HAP-1 (cell line): Measurements from ENCODE around the gene OR52N4.

Experiments used
- DNase-seq, 2 experiments: peaks; one replicate each; pipeline ENCODE4 v3.0.0-alpha.2; 2016 to 2020; ENCODE audit warnings: low spot score in 2 of 2
- H3K27me3 ChIP-seq: fragments of 250-450 bp; sonication (Bioruptor Pico); 2 replicates; pipeline ENCODE4 v1.5.1; 2020; ENCODE audit warnings: low read depth, mild to moderate bottlenecking, moderate library complexity
- H3K36me3 ChIP-seq: fragments of 250-450 bp; sonication (Bioruptor Pico); replicated peaks from 2 replicates; pipeline ENCODE4 v1.5.1; 2020; ENCODE audit warnings: mild to moderate bottlenecking
- H3K4me1 ChIP-seq: fragments of 250-450 bp; sonication (Bioruptor Pico); 2 replicates; pipeline ENCODE4 v1.5.1; 2020; ENCODE audit warnings: mild to moderate bottlenecking
- H3K4me3 ChIP-seq: fragments of 250-450 bp; sonication (Bioruptor Pico); 2 replicates; pipeline ENCODE4 v1.5.1; 2020; ENCODE audit warnings: mild to moderate bottlenecking, moderate library complexity
- H3K9me3 ChIP-seq: fragments of 250-450 bp; sonication (Bioruptor Pico); 2 replicates; pipeline ENCODE4 v1.5.1; 2020; ENCODE audit warnings: mild to moderate bottlenecking, moderate library complexity
- in situ Hi-C: fragments of 300-500 bp; cut with MboI; formaldehyde crosslinking; loops from 3 replicates; pipeline ENCODE4 v1.14.3; 2020; ENCODE audit warnings: low sequenced_read_pairs, inconsistent platforms, mixed read lengths

Gene OR52N4

GRCh38 chr11:5749836-5750235 is 4.2 kb upstream of the OR52N4 start:
- no peaks in the 10 kb centered on the region for H3K36me3 ChIP-seq
- in situ Hi-C loops: no loop called here
- DNase-seq: no peak

GRCh38 chr11:5767056-5767455 is 13.0 kb downstream of the OR52N4 start:
- in situ Hi-C loops: no loop called here
- H3K9me3 ChIP-seq: no peaks in the 10 kb centered on the region
- no peaks in the 10 kb centered on the region for H3K27me3 ChIP-seq
- H3K4me3 ChIP-seq: no peak overlapping the region
- H3K36me3 ChIP-seq: no peaks in the 10 kb centered on the region
- H3K4me1 ChIP-seq: no peaks in the 10 kb centered on the region
- DNase-seq: no peak

More at GRCh38 chr11:5749836-5750235, 4.2 kb upstream of the OR52N4 start:
- Histone ChIP-seq H3K4me3 (no peak overlapping the region), H3K27me3 (no peaks in the 10 kb centered on the region), H3K4me1 (no peaks in the 10 kb centered on the region), H3K9me3 (no peaks in the 10 kb centered on the region)

DNA sequence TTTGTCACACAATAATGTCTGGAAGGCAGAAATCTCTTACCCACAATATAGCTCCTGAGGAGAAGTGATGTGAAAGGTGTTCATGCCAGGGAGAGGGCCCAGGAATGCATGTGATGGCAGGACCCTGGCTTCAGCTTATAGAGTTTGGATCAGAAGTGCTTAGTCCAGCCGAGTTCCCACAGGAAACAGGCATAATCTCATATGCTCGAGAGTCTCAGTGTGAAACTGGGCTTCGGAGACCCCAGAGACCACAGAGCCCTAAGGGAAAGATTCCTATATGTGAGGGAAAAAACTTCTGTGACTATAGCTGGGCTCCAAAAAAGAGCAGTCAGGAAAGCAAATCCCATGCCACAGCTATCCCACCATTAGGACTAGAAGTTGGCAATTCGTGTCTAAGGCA is 29.2 kb downstream of the OR52N4 start, which contains the start of gene OR52N5:
TSS of gene OR52N5 (minus strand) at position 101 of the 400 bp plus-strand sequence. CDS start 4,721 bp downstream, outside the sequence.
- Histone ChIP-seq H3K9me3 (no peaks in the 10 kb centered on the region), H3K4me1 (no peaks in the 10 kb centered on the region), H3K36me3 (no peaks in the 10 kb centered on the region), H3K27me3 (no peaks in the 10 kb centered on the region), H3K4me3 (no peak within 1 kb of the TSS)
- no peak for DNase-seq
- in situ Hi-C loops: no loop called here

DNA sequence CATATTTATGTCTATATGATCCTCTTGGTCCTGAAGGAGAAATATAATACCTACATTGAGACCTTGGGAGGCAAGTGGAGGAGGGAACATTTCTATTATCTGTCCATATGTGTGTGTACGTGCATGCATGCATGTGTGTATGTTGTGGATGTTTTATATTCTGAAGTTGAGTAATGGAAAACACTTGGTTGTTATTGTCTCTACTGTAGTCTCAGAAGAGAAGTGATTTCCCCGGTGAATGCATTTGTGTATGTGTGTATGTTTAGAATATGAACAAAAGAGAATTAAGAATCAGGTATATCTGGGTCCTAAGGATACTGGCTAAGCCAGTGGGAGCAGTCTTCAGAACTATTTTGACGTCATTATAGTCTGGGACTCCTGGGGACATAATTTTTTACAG is 37.1 kb downstream of the OR52N4 start, which contains the start of gene OR52N1:
TSS of gene OR52N1 (minus strand) at position 101 of the 400 bp plus-strand sequence. CDS start 2,449 bp downstream, outside the sequence.
- H3K4me3 ChIP-seq: no peak within 1 kb of the TSS
- in situ Hi-C loops: no loop called here
- no peaks in the 10 kb centered on the region for H3K4me1 ChIP-seq
- H3K27me3 ChIP-seq: no peaks in the 10 kb centered on the region
- no peaks in the 10 kb centered on the region for H3K36me3 ChIP-seq
- no peaks in the 10 kb centered on the region for H3K9me3 ChIP-seq
- DNase-seq: no peak

DNA sequence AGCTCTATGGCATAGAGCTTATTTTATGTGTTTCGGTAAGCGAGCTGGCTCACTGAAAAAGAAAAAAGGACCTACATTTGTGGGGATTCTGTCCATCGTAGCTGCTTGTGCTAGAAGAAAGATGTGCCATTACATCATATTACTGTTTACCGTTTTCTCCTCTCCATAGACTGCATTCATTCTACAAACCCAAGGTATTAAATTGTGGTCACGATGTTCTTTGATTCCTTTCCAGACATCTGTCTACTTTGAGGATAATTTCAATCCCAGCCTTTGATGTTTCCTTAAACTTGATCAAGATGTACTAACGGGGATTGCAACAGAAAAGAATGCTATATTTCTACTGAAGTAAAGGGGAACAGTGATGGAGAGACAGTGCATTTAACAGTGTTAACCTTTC is 42.5 kb downstream of the OR52N4 start:
- no peaks in the 10 kb centered on the region for H3K4me1 ChIP-seq
- in situ Hi-C loops: no loop called here
- H3K4me3 ChIP-seq: no peak overlapping the region
- DNase-seq: no peak
- no peaks in the 10 kb centered on the region for H3K36me3 ChIP-seq
- no peaks in the 10 kb centered on the region for H3K27me3 ChIP-seq
- no peaks in the 10 kb centered on the region for H3K9me3 ChIP-seq

GRCh38 chr11:5803982-5804381 is 49.9 kb downstream of the OR52N4 start:
- no peaks in the 10 kb centered on the region for H3K36me3 ChIP-seq
- no peaks in the 10 kb centered on the region for H3K4me1 ChIP-seq
- in situ Hi-C loops: loop anchor here (25.0 kb wide), 2 partner anchors 692 to 1167 kb away; partner anchors contain the start of genes OR51D1 and OR51E1
- no peaks in the 10 kb centered on the region for H3K9me3 ChIP-seq
- H3K4me3 ChIP-seq: no peak overlapping the region
- DNase-seq: no peak
- no peaks in the 10 kb centered on the region for H3K27me3 ChIP-seq
